ENCODE data around the gene EEF1B2.

GRCh38 chr2:206116278-206116677 lies 43.4 kb upstream of the EEF1B2 start:
- no peak for TF ChIP-seq CTCF (IDR thresholded peaks at IDR 0.05)
- TF ChIP-seq EZH2phosphoT487 (IDR thresholded peaks at IDR 0.05): no peak

Data from neural progenitor cell (in vitro differentiated cells).